Body of pancreas (tissue), 4 donors: ENCODE measurements around the gene SLA2. TPM values are rescaled to one million over a fixed set of nuclear protein-coding genes. Genes with fewer than 3 reads are reported as not detected.

ENCODE experiments used
- ATAC-seq: fragments of 150-250 bp; one replicate; pipeline ENCODE4 v1.9.1; 2016
- DNase-seq, 4 donors: peaks; one replicate each; pipeline ENCODE4 v3.0.0-alpha.2; 2019
- H3K27ac ChIP-seq, 4 donors: fragments of 200-600 bp; sonication (generic); 1 replicate in 3 of 4; 2 replicates in 1 of 4; pipeline versions ENCODE4 v1.5.1 to v1.6.1; 2016 to 2019; ENCODE audit warnings: mild to moderate bottlenecking in 1 of 4, mixed read lengths in 1 of 4, moderate library complexity in 1 of 4
- H3K27me3 ChIP-seq, 2 donors: fragments of 200-600 bp; sonication (generic); one replicate each; pipeline ENCODE4 v1.6.0; 2016; ENCODE audit warnings: mild to moderate bottlenecking in 1 of 2
- H3K36me3 ChIP-seq, 2 donors: fragments of 200-600 bp; sonication (generic); replicated peaks in 1 of 2; 2 replicates each; pipeline ENCODE4 v1.5.1; 2016; ENCODE audit warnings: low read depth in 2 of 2; ENCODE audit not compliant: insufficient read depth in 1 of 2
- H3K4me1 ChIP-seq: fragments of 200-600 bp; sonication (generic); one replicate; pipeline ENCODE4 v1.6.0; 2016
- H3K4me3 ChIP-seq, 2 donors: fragments of 200-600 bp; sonication (generic); 1 replicate in 1 of 2; 2 replicates in 1 of 2; pipeline ENCODE4 v1.5.1; 2016 to 2019
- H3K9me3 ChIP-seq, 3 donors: fragments of 200-600 bp; sonication (generic); 1 replicate in 2 of 3; 2 replicates in 1 of 3; pipeline ENCODE4 v1.5.1; 2016
- POLR2A ChIP-seq, 3 donors: fragments of 450-650 bp; IDR thresholded peaks; one replicate each; pipeline ENCODE4 v1.6.1; 2016; ENCODE audit warnings: antibody characterized with exemption in 3 of 3, mild to moderate bottlenecking in 2 of 3
- WGBS, 2 donors: methylation state at CpG; one replicate each; pipeline ENCODE4 v1.1.5; 2017; 5-methylcytosine and 5-hydroxymethylcytosine counted together
- intact Hi-C: fragments of 100-400 bp; cut with DNase I; formaldehyde crosslinking; loops from one replicate; pipeline ENCODE4 v1.15.1; 2023
- total RNA-seq, 2 donors: library from RNA; depleted of rRNA; stranded (reverse); fragments of >200 nt; gene quantifications; one replicate each; pipeline ENCODE4 v1.1.0, GENCODE V29; 2016
- TF ChIP-seq, protein P1 (sequence below), 7 experiments: fragments of 450-650 bp in 4 of 7; fragments of 200-600 bp in 3 of 7; sonication (generic) in 3 of 7; IDR thresholded peaks; one replicate each; pipeline ENCODE4 v1.5.1; 2016 to 2019; ENCODE audit warnings: antibody characterized with exemption in 7 of 7

SLA2 gene
- total RNA-seq, 2 donors from 2014 or later: 1.0 TPM; not detected in 1

DNA sequence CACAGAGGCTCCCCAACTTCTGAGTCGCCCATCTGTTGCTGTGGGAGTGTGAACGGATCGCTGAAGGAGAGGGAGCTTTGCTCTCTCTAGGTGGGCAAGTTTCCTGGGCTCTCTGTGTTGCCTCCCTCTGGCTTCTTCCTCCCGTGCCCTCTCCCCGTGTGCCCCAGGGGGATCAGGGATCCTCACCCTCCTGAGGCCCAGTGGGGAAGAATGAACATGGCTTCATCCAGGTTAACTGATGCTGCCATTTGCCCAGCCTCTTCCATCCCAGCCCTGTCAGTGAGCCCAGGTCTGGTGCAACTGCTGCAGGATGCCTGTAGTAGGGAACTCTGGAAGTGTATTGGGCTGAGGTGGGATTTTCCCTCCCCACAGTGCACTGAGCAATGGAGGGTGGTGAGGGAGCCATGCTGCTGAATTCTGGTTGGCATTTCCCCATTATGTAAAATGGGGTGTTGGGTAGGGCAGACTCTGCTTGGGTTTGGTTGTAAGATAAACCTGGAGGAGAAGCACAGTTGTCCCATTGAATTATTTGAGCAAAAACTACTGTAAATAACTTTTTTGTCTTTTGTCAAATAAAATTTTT, 52.6 kb downstream of the SLA2 start:
- WGBS, 2 donors: 83 to 86% methylated on average over 1 to 5 of the region's 5 CpGs
- ATAC-seq (no peak), DNase-seq (no peak)
- Histone ChIP-seq H3K27me3 (no peaks in the 10 kb centered on the region), H3K4me1 (no peaks in the 10 kb centered on the region), H3K9me3 (no peaks in the 10 kb centered on the region), H3K4me3 (no peak overlapping the region), H3K27ac (no peak overlapping the region), H3K36me3 (no peaks in the 10 kb centered on the region)
- TF ChIP-seq POLR2A (IDR thresholded peaks at IDR 0.05): no peak
- intact Hi-C loops: loop anchor here (5.0 kb wide), 1 partner anchor 36 kb away; no protein-coding TSS in a partner anchor

DNA sequence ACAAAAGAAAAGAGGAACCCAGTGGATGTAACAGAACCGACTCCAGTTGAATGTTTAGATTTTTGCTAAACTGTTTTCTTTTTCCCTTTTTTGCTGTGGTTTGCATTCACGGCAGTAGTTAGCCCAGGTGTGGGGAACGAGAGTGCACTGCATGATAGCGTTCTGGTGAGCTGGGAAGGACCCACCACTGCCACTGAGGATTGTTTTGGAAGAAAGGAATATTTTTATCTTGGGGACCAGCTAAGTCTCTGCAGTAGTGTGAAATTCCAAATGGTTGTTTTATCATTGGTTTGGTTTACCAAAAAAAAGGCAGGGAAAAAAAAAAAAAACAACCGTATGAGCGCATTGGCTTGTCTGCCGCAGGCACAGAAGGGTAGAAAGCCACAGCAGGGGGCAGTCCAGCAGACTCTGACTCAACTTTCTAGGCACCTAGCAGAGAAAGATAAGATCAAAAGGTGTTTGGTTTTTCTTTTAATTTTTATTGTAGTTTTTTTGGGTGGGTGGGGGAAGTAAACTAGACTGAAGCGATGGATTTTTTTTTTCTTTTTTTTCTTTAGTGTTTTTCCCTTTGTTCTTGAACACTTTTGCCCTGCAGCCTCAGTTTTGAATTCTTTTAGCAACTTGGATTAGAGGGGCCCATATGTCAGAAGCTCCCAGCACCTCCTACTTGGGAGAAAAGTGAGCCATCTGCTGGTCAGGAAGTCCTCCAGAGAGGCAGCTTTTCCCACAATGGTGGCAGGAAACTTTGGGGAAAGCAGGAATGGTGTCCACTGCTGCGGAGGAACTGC, 53.9 kb downstream of the SLA2 start:
- Histone ChIP-seq H3K27me3 (no peaks in the 10 kb centered on the region), H3K4me3 (no peak overlapping the region), H3K9me3 (no peaks in the 10 kb centered on the region), H3K4me1 (no peaks in the 10 kb centered on the region), H3K36me3 (no peaks in the 10 kb centered on the region), H3K27ac (no peak overlapping the region)
- intact Hi-C loops: loop anchor here (5.0 kb wide), 1 partner anchor 35 kb away; no protein-coding TSS in a partner anchor
- DNase-seq: peak in 3 of 4 donors; percentile 31 to 40 (median 33)
- 89 to 92% methylated on average over 9 of the region's 9 CpGs for WGBS, 2 donors
- TF ChIP-seq, protein P1, sequence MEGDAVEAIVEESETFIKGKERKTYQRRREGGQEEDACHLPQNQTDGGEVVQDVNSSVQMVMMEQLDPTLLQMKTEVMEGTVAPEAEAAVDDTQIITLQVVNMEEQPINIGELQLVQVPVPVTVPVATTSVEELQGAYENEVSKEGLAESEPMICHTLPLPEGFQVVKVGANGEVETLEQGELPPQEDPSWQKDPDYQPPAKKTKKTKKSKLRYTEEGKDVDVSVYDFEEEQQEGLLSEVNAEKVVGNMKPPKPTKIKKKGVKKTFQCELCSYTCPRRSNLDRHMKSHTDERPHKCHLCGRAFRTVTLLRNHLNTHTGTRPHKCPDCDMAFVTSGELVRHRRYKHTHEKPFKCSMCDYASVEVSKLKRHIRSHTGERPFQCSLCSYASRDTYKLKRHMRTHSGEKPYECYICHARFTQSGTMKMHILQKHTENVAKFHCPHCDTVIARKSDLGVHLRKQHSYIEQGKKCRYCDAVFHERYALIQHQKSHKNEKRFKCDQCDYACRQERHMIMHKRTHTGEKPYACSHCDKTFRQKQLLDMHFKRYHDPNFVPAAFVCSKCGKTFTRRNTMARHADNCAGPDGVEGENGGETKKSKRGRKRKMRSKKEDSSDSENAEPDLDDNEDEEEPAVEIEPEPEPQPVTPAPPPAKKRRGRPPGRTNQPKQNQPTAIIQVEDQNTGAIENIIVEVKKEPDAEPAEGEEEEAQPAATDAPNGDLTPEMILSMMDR (IDR thresholded peaks at IDR 0.05): peak in 5 of 7 experiments; percentile 9 to 44 (median 38)
- TF ChIP-seq POLR2A (IDR thresholded peaks at IDR 0.05): no peak
- no peak for ATAC-seq

DNA sequence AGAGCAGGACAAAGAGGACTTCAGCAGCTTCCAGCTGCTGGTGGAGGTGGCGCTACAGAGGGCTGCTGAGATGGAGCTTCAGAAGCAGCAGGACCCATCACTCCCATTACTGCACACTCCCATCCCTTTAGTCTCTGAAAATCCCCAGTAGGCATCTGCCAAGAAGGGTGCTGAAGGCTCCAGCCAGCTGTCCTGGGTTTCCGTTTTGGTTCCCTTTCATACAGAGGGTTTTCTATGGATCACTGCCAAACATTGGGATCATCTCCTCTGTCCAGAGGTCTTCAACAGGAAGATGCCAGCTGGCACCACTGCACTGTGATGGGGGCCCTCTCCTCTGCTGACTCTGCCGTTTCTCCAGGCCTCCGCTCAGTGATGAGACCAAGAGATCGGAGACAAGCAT, 54.7 kb downstream of the SLA2 start:
- DNase-seq (no peak), ATAC-seq (no peak)
- Histone ChIP-seq H3K9me3 (no peaks in the 10 kb centered on the region), H3K36me3 (no peaks in the 10 kb centered on the region), H3K27me3 (no peaks in the 10 kb centered on the region), H3K27ac (no peak overlapping the region), H3K4me3 (no peak overlapping the region), H3K4me1 (no peaks in the 10 kb centered on the region)
- intact Hi-C loops: loop anchor here (5.0 kb wide), 1 partner anchor 34 kb away; no protein-coding TSS in a partner anchor
- 88 to 93% methylated on average over 5 of the region's 5 CpGs for WGBS, 2 donors
- TF ChIP-seq, protein P1 (IDR thresholded peaks at IDR 0.05): no peak
- TF ChIP-seq POLR2A (IDR thresholded peaks at IDR 0.05): no peak

DNA sequence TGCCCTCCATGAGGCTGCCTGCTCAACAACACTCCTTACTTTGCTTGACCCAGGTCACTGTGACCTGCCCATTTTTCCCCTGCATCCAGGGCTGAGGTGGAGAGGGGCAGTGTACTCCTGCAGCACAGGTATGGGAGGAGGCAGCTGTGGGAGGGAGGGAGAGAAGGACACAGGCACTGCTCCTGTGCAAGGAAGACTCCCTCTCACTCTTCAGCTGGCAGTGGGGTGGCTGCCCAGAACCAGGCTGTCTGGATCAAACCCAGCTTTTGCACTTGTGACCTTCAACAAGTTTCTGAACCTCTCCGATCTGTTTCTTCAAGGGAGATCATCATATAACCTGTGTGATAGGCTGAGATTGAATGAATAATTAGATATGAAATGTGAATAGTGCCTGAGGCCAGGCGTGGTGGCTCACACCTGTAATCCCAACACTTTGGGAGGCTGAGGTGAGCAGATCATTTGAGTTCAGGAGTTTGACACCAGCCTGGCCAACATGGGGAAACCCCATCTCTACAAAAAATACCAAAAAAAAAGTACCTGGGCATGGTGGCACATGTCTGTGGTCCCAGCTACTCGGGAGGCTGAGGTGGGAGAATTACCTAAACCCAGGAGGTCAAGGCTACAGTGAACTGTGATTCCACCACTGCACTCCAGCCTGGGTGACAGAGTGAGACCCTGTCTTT, 58.5 kb downstream of the SLA2 start:
- Histone ChIP-seq H3K4me1 (no peaks in the 10 kb centered on the region), H3K27me3 (no peaks in the 10 kb centered on the region), H3K27ac (no peak overlapping the region), H3K4me3 (no peak overlapping the region), H3K36me3 (no peaks in the 10 kb centered on the region), H3K9me3 (no peaks in the 10 kb centered on the region)
- 64 to 72% methylated on average over 3 of the region's 3 CpGs for WGBS, 2 donors
- ATAC-seq (no peak), DNase-seq (no peak)
- no peak for TF ChIP-seq POLR2A (IDR thresholded peaks at IDR 0.05)
- TF ChIP-seq, protein P1 (IDR thresholded peaks at IDR 0.05): no peak
- intact Hi-C loops: no loop called here
